Measurements from ENCODE around the gene GSDME.

- no peak for TF ChIP-seq SP1 (IDR thresholded peaks at IDR 0.05; ENCODE audit: low read depth, low read length)
- no peak for TF ChIP-seq ZNF217 (IDR thresholded peaks at IDR 0.05)
- no peak for TF ChIP-seq MAX (IDR thresholded peaks at IDR 0.05; ENCODE audit: low read depth, low read length)
- TF ChIP-seq POLR2AphosphoS5 (IDR thresholded peaks at IDR 0.05; ENCODE audit: low read length): no peak
- no peak for TF ChIP-seq REST (IDR thresholded peaks at IDR 0.05; ENCODE audit: low read depth, low read length)
- no peak for TF ChIP-seq IKZF1 (conservative IDR thresholded peaks at IDR 0.05)
- no peak for TF ChIP-seq SPI1 (IDR thresholded peaks at IDR 0.05; ENCODE audit: borderline replicate concordance, insufficient read depth, low read depth, low read length)
Measured at GRCh38 chr7:24665564-24666294, 91.5 kb downstream of the GSDME start.
